ENCODE results near the gene ATXN3.

ATXN3 gene

DNA sequence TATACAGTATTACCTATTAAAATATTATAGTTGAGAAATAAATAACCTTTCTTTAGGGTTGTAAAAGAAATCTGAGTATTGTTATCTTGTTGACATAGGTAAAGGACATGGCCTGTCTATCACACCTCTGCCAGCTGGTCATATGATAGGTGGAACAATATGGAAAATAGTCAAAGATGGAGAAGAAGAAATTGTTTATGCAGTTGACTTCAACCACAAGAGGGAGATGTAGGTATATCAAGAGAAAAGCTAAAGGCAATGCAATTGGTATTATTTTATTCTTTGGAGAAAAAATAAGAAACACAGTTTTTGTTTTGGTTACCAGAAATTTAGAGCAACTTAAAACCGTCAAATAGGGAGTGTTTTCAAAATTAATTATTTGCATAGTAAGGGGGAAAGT is 28.9 kb upstream of the ATXN3 start:
- no peak overlapping the region for H3K4me3 ChIP-seq (ENCODE audit: control insufficient read depth, low read depth, low read length)
- peak; percentile 63 for DNase-seq (ENCODE audit: low read depth)
- peak; percentile 67 for TF ChIP-seq CTCF (conservative IDR thresholded peaks at IDR 0.05; ENCODE audit: control insufficient read depth, insufficient read depth, low read depth, low read length)

DNA sequence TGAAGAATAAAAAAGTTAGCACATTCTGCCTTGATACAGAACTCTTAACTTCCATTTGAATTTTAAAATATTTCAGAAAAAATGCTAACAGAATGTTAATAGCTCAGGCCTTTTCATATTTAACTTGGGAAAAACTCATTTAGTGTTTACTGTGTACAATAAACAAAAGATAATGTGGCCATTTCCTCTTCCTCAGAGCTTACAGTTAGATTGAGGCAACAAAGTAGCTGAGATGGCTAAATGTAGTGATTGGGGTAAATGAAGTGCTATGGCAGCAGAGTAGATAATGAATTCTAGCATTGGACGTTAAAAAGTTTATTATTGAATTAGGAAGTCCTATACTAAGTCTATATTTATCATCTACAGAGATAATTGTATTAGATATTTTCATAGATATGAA is 28.1 kb upstream of the ATXN3 start:
- H3K4me3 ChIP-seq (ENCODE audit: control insufficient read depth, low read depth, low read length): no peak overlapping the region
- DNase-seq (ENCODE audit: low read depth): no peak
- no peak for TF ChIP-seq CTCF (conservative IDR thresholded peaks at IDR 0.05; ENCODE audit: control insufficient read depth, insufficient read depth, low read depth, low read length)

DNA sequence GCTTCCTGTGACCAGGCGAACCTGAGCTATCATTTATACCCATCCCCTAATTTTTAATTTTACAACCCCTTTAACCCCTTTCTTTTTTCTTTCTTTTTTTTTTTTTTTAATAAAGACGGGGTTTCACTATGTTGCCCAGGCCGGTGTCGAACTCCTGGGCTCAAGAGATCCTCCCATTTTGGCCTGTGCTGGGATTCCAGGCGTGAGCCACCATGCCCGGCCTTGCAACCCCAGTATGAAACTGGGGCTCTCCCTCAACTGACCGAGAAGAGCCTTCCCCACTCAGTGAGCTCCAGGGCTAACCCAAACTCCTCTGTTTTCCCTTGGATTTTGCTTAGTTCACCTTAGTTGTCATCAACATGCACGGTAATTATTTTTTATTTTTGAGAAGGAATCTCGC is 16.4 kb upstream of the ATXN3 start:
- no peak for DNase-seq (ENCODE audit: low read depth)
- TF ChIP-seq CTCF (conservative IDR thresholded peaks at IDR 0.05; ENCODE audit: control insufficient read depth, insufficient read depth, low read depth, low read length): no peak
- peak overlapping the region; percentile 98 for H3K4me3 ChIP-seq (ENCODE audit: control insufficient read depth, low read depth, low read length)

GRCh38 chr14:92122351-92122677 is 15.9 kb upstream of the ATXN3 start:
- peak; percentile 29 for DNase-seq (ENCODE audit: low read depth)
- no peak for TF ChIP-seq CTCF (conservative IDR thresholded peaks at IDR 0.05; ENCODE audit: control insufficient read depth, insufficient read depth, low read depth, low read length)
- H3K4me3 ChIP-seq (ENCODE audit: control insufficient read depth, low read depth, low read length): peak overlapping the region; percentile 98

- peak within 1 kb of the TSS; percentile 98 for H3K4me3 ChIP-seq (ENCODE audit: control insufficient read depth, low read depth, low read length)
- TF ChIP-seq CTCF (conservative IDR thresholded peaks at IDR 0.05; ENCODE audit: control insufficient read depth, insufficient read depth, low read depth, low read length): no peak
- peak; percentile 65 for DNase-seq (ENCODE audit: low read depth)
Measured at GRCh38 chr14:92121670-92122350, 15.4 kb upstream of the ATXN3 start, which contains the start of the genes CPSF2 and NDUFB1. CPSF2 (plus strand) TSS chr14:92121969; CDS start chr14:92130985, 9,016 bp downstream. NDUFB1 (minus strand) TSS chr14:92121706; CDS start chr14:92117637, 4,069 bp downstream.

- peak; percentile 43 for DNase-seq (ENCODE audit: low read depth)
- no peak for TF ChIP-seq CTCF (conservative IDR thresholded peaks at IDR 0.05; ENCODE audit: control insufficient read depth, insufficient read depth, low read depth, low read length)
- peak overlapping the region; percentile 98 for H3K4me3 ChIP-seq (ENCODE audit: control insufficient read depth, low read depth, low read length)
Measured at GRCh38 chr14:92121207-92121669, 14.9 kb upstream of the ATXN3 start.

All from fibroblast of mammary gland (primary cell).